HUES48 (cell line): ENCODE results near the gene L2HGDH.

ENCODE experiments used
- H3K27ac ChIP-seq: one replicate; pipeline ENCODE4 v1.7.0; 2013; ENCODE audit warnings: low read depth, low read length, inconsistent platforms
- H3K27me3 ChIP-seq: 2 replicates; pipeline ENCODE4 v1.6.1; 2013; ENCODE audit warnings: mild to moderate bottlenecking, low read length; ENCODE audit not compliant: control insufficient read depth, insufficient read depth
- H3K36me3 ChIP-seq: 2 replicates; pipeline ENCODE4 v1.6.1; 2013; ENCODE audit warnings: low read length; ENCODE audit not compliant: control insufficient read depth, insufficient read depth
- H3K4me1 ChIP-seq: 2 replicates; pipeline ENCODE4 v1.6.1; 2013; ENCODE audit warnings: mild to moderate bottlenecking, low read length; ENCODE audit not compliant: control insufficient read depth, insufficient read depth
- H3K4me3 ChIP-seq: 2 replicates; pipeline ENCODE4 v1.5.1; 2013; ENCODE audit warnings: mild to moderate bottlenecking, low read depth, low read length
- H3K9ac ChIP-seq: 2 replicates; pipeline ENCODE4 v1.6.1; 2013; ENCODE audit warnings: mild to moderate bottlenecking, low read depth, low read length, moderate library complexity
- H3K9me3 ChIP-seq: 2 replicates; pipeline ENCODE4 v1.6.1; 2013; ENCODE audit warnings: low read length; ENCODE audit not compliant: control insufficient read depth, insufficient read depth

The L2HGDH gene

GRCh38 chr14:50288146-50288545 is 23.9 kb downstream of the L2HGDH start:
- H3K4me3 ChIP-seq, result no peak overlapping the region

GRCh38 chr14:50285861-50286260 is 26.2 kb downstream of the L2HGDH start:
- Histone ChIP-seq H3K9ac (no peak overlapping the region), H3K9me3 (no peaks in the 10 kb centered on the region), H3K27me3 (no peaks in the 10 kb centered on the region), H3K36me3 (peaks cover 34% of the 10 kb centered on the region), H3K27ac (no peak overlapping the region), H3K4me1 (no peaks in the 10 kb centered on the region), H3K4me3 (no peak overlapping the region)

More at GRCh38 chr14:50288146-50288545, 23.9 kb downstream of the L2HGDH start:
- H3K4me1 ChIP-seq, result no peaks in the 10 kb centered on the region
- H3K27ac ChIP-seq, result no peak overlapping the region
- H3K9ac ChIP-seq, result no peak overlapping the region
- peaks cover 39% of the 10 kb centered on the region for H3K36me3 ChIP-seq
- no peaks in the 10 kb centered on the region for H3K9me3 ChIP-seq
- no peaks in the 10 kb centered on the region for H3K27me3 ChIP-seq

- H3K27ac ChIP-seq, result no peak overlapping the region
- no peaks in the 10 kb centered on the region for H3K9me3 ChIP-seq
- H3K36me3 ChIP-seq, result peaks cover 18% of the 10 kb centered on the region
- H3K4me3 ChIP-seq, result no peak overlapping the region
- no peak overlapping the region for H3K9ac ChIP-seq
- H3K4me1 ChIP-seq, result no peaks in the 10 kb centered on the region
- H3K27me3 ChIP-seq, result no peaks in the 10 kb centered on the region
These were observed 39.5 kb downstream of the L2HGDH start for GRCh38 chr14:50272498-50272897.

- H3K27ac ChIP-seq, result no peak overlapping the region
- H3K9ac ChIP-seq, result no peak overlapping the region
- no peaks in the 10 kb centered on the region for H3K27me3 ChIP-seq
- H3K4me1 ChIP-seq, result no peaks in the 10 kb centered on the region
- peaks cover 19% of the 10 kb centered on the region for H3K36me3 ChIP-seq
- H3K9me3 ChIP-seq, result no peaks in the 10 kb centered on the region
- no peak overlapping the region for H3K4me3 ChIP-seq
These were observed 41.1 kb downstream of the L2HGDH start for GRCh38 chr14:50270932-50271331.

- Histone ChIP-seq H3K36me3 (peaks cover 29% of the 10 kb centered on the region), H3K9me3 (no peaks in the 10 kb centered on the region), H3K9ac (no peak overlapping the region), H3K4me1 (no peaks in the 10 kb centered on the region), H3K27ac (no peak overlapping the region), H3K4me3 (no peak overlapping the region), H3K27me3 (no peaks in the 10 kb centered on the region)
These were observed 47.0 kb downstream of the L2HGDH start for GRCh38 chr14:50265029-50265428.

GRCh38 chr14:50263321-50263720 is 48.7 kb downstream of the L2HGDH start:
- Histone ChIP-seq H3K4me1 (no peaks in the 10 kb centered on the region), H3K9me3 (no peaks in the 10 kb centered on the region), H3K4me3 (no peak overlapping the region), H3K36me3 (peaks cover 26% of the 10 kb centered on the region), H3K27ac (no peak overlapping the region), H3K9ac (no peak overlapping the region), H3K27me3 (no peaks in the 10 kb centered on the region)

- Histone ChIP-seq H3K4me3 (no peak overlapping the region), H3K36me3 (peaks cover 24% of the 10 kb centered on the region), H3K27me3 (no peaks in the 10 kb centered on the region), H3K4me1 (no peaks in the 10 kb centered on the region), H3K9me3 (no peaks in the 10 kb centered on the region), H3K9ac (no peak overlapping the region), H3K27ac (no peak overlapping the region)
These were observed 49.2 kb downstream of the L2HGDH start for GRCh38 chr14:50262865-50263264.

- peaks cover 20% of the 10 kb centered on the region for H3K36me3 ChIP-seq
- H3K27me3 ChIP-seq, result no peaks in the 10 kb centered on the region
- no peak overlapping the region for H3K4me3 ChIP-seq
- H3K27ac ChIP-seq, result no peak overlapping the region
- H3K9ac ChIP-seq, result no peak overlapping the region
- no peaks in the 10 kb centered on the region for H3K4me1 ChIP-seq
- H3K9me3 ChIP-seq, result no peaks in the 10 kb centered on the region
These were observed 51.5 kb downstream of the L2HGDH start for GRCh38 chr14:50260511-50260910.

GRCh38 chr14:50260072-50260471 is 52.0 kb downstream of the L2HGDH start:
- H3K4me3 ChIP-seq, result no peak overlapping the region
- H3K9me3 ChIP-seq, result no peaks in the 10 kb centered on the region
- no peaks in the 10 kb centered on the region for H3K4me1 ChIP-seq
- H3K27me3 ChIP-seq, result no peaks in the 10 kb centered on the region
- no peak overlapping the region for H3K27ac ChIP-seq
- no peak overlapping the region for H3K9ac ChIP-seq
- peaks cover 17% of the 10 kb centered on the region for H3K36me3 ChIP-seq

GRCh38 chr14:50257732-50258131 is 54.3 kb downstream of the L2HGDH start:
- no peak overlapping the region for H3K27ac ChIP-seq
- no peaks in the 10 kb centered on the region for H3K27me3 ChIP-seq
- H3K9ac ChIP-seq, result no peak overlapping the region
- no peak overlapping the region for H3K4me3 ChIP-seq
- no peaks in the 10 kb centered on the region for H3K9me3 ChIP-seq
- H3K4me1 ChIP-seq, result no peaks in the 10 kb centered on the region
- H3K36me3 ChIP-seq, result peaks cover 10% of the 10 kb centered on the region; the same call in 1 of the 2 replicates

GRCh38 chr14:50254248-50254647 is 57.8 kb downstream of the L2HGDH start:
- H3K4me1 ChIP-seq, result no peaks in the 10 kb centered on the region
- H3K27ac ChIP-seq, result no peak overlapping the region
- no peak overlapping the region for H3K9ac ChIP-seq

More at GRCh38 chr14:50254248-50254647, 57.8 kb downstream of the L2HGDH start:
- Histone ChIP-seq H3K9me3 (no peaks in the 10 kb centered on the region), H3K27me3 (no peaks in the 10 kb centered on the region), H3K36me3 (peaks cover 13% of the 10 kb centered on the region), H3K4me3 (no peak overlapping the region)
